T-helper 1 cell treated with Interleukin-12 subunit alpha and Interleukin-12 subunit beta and Interleukin-4 antibody, amounts not matched to agents 30 μg/mL and 1 μg/mL, for 36 hours (primary cell): ENCODE measurements around the gene SNW1.
"Not testable (repeated sequence)": the region's sequence is repeated elsewhere in the genome, so short reads cannot be mapped to it uniquely, and the experiment has no call there.

Experiments
- H3K27ac Mint-ChIP-seq: one replicate; pipeline ENCODE4 v1.8.0; 2021; ENCODE audit warnings: mild to moderate bottlenecking, mixed read lengths
- H3K27me3 Mint-ChIP-seq: one replicate; pipeline ENCODE4 v1.8.0; 2021; ENCODE audit warnings: low read depth, mixed read lengths
- H3K36me3 Mint-ChIP-seq: one replicate; pipeline ENCODE4 v1.8.0; 2021; ENCODE audit warnings: low read depth, mixed read lengths
- H3K4me1 Mint-ChIP-seq: one replicate; pipeline ENCODE4 v1.8.0; 2021; ENCODE audit warnings: low read depth, mixed read lengths
- H3K4me3 Mint-ChIP-seq: one replicate; pipeline ENCODE4 v1.8.0; 2021; ENCODE audit warnings: mild to moderate bottlenecking, moderate library complexity, mixed read lengths
- H3K9me3 Mint-ChIP-seq: one replicate; pipeline ENCODE4 v1.8.0; 2021; ENCODE audit warnings: mixed read lengths

The SNW1 gene

DNA sequence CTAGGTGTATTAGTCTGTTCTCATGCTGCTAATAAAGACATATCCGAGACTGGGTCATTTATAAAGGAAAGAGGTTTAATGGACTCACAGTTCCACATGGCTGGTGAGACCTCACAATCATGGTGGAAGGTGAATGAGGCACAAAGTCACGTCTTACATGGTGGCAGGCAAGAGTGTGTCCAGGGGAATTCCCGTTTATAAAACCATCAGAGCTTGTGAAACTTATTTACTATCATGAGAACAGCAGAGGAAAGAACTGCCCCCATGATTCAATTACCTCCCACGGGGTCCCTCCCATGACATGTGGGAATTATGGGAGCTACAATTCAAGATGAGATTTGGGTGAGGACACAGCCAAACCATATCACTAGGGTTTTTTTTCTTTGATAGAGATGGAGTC, 13.0 kb upstream of the SNW1 start:
- H3K4me3 Mint-ChIP-seq, H3K27me3 Mint-ChIP-seq, H3K27ac Mint-ChIP-seq, H3K4me1 Mint-ChIP-seq, H3K36me3 Mint-ChIP-seq, H3K9me3 Mint-ChIP-seq: not testable (repeated sequence)

DNA sequence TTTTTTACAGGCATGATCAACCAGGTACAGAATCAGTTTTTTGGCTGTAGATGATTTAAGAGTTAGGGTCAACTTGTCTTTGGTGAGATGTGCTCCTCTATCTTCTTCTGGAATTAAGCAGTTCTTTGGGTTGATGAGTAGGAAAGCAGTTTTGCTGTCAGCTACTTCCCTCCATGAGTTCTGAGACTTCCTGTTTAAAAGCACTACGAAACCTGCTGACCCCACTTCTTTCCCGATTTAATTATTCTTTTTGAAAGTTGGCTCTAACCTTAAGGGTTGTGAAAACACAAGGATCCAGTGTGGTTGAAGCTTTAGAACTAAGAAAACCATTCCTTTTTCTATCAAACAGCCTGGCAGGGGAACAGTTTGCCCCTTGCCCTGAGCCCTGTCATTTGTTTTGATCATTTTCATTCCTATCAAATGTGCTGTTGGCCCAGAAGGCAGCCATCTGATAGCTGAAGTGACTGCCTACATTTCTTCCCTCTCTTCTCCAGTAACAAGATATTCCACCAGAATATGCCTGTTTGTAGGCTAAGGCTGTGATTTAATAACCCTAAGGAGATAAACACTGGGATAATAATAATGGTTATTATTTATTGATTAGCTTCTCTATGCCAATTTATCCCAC, 7.6 kb upstream of the SNW1 start:
- H3K36me3 Mint-ChIP-seq, H3K4me1 Mint-ChIP-seq, H3K4me3 Mint-ChIP-seq, H3K27ac Mint-ChIP-seq, H3K9me3 Mint-ChIP-seq, H3K27me3 Mint-ChIP-seq: not testable (repeated sequence)

DNA sequence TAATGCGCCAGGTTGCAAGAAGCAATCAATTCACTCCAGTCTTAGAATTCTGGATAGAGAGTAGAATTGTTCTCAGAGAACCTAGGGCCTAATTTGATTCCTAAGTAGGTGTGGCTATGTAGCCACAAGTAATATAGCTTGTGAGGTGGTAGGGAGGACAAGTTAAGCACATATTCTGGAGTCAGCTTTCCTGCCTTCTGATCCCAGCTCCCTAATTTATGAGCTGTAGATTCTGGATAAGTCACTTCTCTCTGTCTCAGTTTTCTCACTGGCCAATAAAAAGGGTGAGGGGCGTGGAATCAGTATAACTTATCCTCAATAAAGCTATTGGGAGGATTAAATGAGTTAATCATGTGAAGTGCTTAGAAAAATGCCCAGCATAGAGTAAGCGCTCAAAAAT, 3.0 kb upstream of the SNW1 start:
- Mint-ChIP-seq H3K4me3 (no peak overlapping the region), H3K36me3 (peaks cover 4% of the 10 kb centered on the region), H3K27ac (no peak overlapping the region), H3K9me3 (no peaks in the 10 kb centered on the region), H3K4me1 (peaks cover 14% of the 10 kb centered on the region), H3K27me3 (peaks cover 5% of the 10 kb centered on the region)

DNA sequence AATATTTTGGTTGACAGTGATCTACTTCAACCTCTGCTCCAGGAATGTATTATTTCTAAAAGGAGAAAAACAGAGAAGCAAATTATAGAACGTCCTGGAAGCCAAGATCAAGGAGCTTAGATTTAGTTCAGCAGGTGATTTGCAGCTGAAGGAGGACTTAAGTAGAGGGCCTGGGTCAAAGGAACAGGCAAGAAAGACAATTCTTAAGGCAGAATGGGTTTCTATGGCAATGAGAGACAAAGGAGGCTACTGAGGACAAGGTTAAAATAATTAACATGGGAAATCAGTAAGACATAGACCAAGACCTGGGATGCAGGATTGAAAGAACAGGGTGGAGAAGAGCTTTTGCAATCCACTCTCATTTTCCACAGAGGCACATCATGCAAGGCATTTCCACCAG, 2.4 kb upstream of the SNW1 start:
- no peaks in the 10 kb centered on the region for H3K9me3 Mint-ChIP-seq
- H3K4me3 Mint-ChIP-seq: no peak overlapping the region
- no peak overlapping the region for H3K27ac Mint-ChIP-seq
- H3K36me3 Mint-ChIP-seq: peaks cover 9% of the 10 kb centered on the region
- peaks cover 19% of the 10 kb centered on the region for H3K4me1 Mint-ChIP-seq
- H3K27me3 Mint-ChIP-seq: peaks cover 5% of the 10 kb centered on the region

DNA sequence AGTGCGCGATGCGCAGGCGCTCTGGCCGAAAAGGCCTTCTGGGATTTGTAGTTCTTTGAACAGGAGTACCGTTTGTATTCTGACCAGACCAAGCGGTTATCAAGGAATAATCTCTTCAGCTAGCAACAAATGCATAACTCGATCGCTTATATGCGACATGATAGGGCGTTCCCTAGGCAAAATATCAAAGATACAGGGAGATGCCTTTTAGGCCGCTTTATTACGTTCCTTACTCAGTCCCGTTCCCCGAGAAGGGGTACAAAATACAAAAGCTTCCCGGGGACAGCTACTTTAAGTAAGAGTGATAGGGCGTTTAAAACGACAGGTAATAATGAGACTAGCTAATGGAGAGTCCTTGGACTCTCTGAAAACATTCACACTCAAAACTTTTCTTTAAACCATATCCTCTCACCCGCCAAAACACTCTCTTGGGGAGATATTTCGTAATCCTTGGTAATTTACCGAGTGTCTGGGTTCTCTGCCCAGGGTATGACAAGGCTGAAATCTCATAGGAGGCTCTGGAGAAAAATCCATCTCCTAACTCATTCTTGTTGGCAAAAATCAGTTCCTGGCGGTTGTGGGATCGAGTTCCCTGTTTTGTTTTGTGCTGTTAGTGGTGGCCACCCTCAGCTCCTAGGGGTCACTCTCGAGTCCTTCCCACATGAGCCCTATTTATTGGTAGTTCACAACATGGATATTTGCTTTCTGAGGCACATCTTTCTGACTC, 412 bp upstream of the SNW1 start:
- Mint-ChIP-seq H3K27ac (peak overlapping the region; percentile 96), H3K36me3 (peaks cover 15% of the 10 kb centered on the region), H3K27me3 (peaks cover 5% of the 10 kb centered on the region), H3K9me3 (no peaks in the 10 kb centered on the region), H3K4me3 (peak overlapping the region; percentile 93), H3K4me1 (peaks cover 25% of the 10 kb centered on the region)

DNA sequence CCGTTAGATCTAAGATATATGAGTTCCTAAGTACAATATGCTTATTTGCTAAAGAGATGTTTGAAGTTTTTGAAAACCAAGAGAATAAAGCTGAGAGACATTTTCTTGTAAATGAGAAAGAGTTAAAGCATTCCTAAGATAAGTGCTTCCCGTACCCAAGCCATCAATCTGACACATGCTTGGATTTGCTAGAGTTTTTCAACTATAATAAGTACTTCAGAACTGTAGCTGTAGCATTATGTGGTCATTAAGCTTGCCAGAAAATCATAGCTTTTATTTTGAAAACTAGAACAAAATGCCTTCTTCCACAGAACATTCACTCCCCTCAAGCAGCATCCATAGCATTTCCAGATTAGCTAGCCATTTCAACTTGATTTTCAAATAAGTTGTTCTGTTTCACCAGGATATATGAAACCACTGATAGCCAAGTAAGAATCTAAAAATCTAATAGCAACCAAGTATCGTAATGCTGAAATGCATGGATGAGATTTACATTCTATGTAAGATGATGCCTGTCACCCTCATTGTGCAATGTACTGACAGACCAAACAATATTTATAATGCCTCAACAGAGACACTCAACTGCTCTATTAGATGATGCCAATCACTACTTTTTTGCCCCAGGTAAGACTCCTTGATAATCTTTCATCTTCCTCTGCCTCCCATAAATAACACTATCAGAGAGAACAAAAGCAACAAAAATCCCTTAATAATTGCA, 8.0 kb downstream of the SNW1 start:
- Mint-ChIP-seq H3K36me3 (peaks cover 37% of the 10 kb centered on the region), H3K4me3 (no peak overlapping the region), H3K9me3 (no peaks in the 10 kb centered on the region), H3K27me3 (no peaks in the 10 kb centered on the region), H3K27ac (no peak overlapping the region), H3K4me1 (peaks cover 27% of the 10 kb centered on the region)

DNA sequence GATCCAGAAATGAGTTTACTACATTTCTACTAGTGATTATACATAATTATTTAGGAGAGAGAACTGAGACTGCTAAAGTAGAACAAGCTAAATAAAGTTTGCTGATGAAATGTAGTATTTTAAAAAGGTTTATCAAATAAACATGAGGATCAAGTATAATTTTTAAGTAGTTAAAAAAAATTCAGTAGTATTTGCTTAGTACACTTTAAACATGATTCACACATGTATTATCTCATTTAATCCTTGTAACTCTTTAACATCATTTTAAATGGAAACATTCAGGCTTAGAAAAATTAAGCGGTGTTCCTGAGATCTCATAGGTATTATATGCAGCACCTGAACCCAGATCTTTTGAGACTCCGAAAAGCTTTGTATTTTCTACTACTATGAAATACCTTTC, 8.7 kb downstream of the SNW1 start:
- no peak overlapping the region for H3K4me3 Mint-ChIP-seq
- peaks cover 32% of the 10 kb centered on the region for H3K36me3 Mint-ChIP-seq

DNA sequence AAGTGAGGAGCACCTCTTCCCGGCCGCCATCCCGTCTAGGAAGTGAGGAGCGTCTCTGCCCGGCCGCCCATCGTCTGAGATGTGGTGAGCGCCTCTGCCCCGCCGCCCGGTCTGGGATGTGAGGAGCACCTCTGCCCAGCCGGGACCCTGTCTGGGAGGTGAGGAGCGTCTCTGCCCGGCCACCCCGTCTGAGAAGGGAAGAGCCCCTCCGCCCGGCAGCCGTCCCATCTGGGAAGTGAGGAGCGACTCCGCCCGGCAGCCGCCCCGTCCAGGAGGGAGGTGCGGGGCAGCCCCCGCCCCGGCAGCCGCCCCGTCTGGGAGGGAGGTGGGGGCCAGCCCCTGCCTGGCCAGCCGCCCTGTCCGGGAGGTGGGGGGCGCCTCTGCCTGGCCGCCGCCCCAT, 13.5 kb downstream of the SNW1 start:
- not testable (repeated sequence) for H3K4me1 Mint-ChIP-seq, H3K27ac Mint-ChIP-seq, H3K4me3 Mint-ChIP-seq, H3K27me3 Mint-ChIP-seq, H3K9me3 Mint-ChIP-seq
- peaks cover 36% of the 10 kb centered on the region for H3K36me3 Mint-ChIP-seq

More for the DNA sequence above, 8.7 kb downstream of the SNW1 start:
- Mint-ChIP-seq H3K4me1 (peaks cover 22% of the 10 kb centered on the region), H3K27ac (no peak overlapping the region), H3K9me3 (no peaks in the 10 kb centered on the region), H3K27me3 (no peaks in the 10 kb centered on the region)

DNA sequence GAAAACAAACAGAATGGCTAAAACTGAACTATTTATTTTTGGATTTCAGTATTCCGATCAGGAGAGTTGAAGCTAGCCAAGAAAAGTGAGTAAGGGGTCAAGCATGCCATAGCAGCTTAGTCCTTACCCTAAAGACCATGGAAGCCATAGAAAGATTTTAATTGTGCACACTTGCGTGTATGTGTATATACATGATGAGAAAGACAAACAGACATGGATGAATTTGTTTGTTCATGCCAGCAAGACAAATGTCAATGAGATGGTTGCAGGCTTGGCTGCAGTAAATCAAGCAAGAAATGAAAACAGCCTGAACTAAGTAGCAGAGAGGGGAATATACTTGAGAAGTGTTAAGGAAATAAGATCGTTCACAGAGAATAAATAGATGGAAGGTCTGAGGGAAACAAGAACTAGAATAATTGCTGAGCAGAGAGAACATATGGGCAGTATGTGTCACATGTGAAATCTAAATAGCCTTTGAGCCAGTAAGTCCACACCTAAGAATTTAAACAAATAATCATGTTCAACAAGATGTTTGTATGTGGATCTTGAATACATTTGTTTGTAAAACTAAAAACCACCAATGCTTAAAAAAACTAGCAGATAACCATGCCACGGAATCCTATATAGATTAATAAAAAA, 14.8 kb downstream of the SNW1 start:
- no peak overlapping the region for H3K27ac Mint-ChIP-seq
- no peaks in the 10 kb centered on the region for H3K9me3 Mint-ChIP-seq

DNA sequence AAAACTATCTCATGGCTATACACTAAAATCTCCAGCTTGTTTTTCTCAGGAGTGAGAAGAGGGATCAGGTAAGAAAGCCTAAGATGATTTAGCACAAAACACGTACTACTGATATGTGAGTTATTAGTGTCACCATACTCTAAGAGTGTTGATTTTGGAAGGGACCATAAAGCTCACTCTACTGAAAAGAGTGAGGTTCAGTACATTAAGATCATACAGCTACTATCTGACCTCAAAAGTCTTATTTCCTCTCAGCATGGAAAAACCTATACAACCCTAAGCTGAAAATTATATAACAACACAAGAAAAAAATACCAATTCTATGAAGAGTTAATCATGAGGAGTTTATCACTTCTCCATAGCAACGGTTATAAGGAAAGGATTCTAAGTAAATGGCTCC, 19.5 kb downstream of the SNW1 start:
- Mint-ChIP-seq H3K4me1 (peaks cover 10% of the 10 kb centered on the region), H3K27ac (no peak overlapping the region), H3K9me3 (no peaks in the 10 kb centered on the region), H3K36me3 (peaks cover 32% of the 10 kb centered on the region), H3K27me3 (no peaks in the 10 kb centered on the region), H3K4me3 (no peak overlapping the region)

More for the DNA sequence above, 14.8 kb downstream of the SNW1 start:
- Mint-ChIP-seq H3K27me3 (no peaks in the 10 kb centered on the region), H3K4me3 (no peak overlapping the region), H3K36me3 (peaks cover 34% of the 10 kb centered on the region), H3K4me1 (peaks cover 14% of the 10 kb centered on the region)

DNA sequence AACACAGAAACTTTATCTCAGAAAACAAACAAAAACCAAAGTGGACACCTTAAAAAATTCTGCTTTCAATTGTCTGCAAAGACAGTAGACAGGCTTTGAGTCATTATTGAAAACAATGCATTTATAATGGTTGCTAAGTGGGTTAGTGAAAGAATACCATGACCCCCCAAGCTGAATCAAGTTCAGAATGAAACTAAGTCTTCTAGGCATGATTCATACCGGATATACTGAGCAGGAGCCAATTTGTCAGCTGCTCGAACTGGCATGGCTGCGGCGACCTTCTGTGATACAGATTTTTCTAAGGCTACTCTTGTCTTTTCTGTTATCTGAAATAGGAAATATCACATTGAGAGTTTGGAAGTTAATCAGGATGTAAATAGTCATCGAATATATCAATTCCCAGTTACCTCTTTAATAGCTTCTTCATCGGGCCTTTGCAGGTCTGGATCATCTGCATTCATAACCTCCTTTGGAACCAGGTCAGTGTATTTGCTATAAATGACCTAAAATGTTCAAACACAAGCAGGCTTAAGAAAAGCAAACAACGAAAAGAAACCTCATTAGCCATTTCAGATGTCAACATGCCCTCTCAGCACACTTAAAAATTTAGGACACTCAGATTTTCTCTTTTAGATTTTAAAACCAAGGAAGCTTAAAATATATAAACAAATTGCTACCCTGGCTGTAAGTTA, 22.3 kb downstream of the SNW1 start:
- Mint-ChIP-seq H3K27ac (no peak overlapping the region), H3K4me1 (peaks cover 8% of the 10 kb centered on the region), H3K9me3 (no peaks in the 10 kb centered on the region), H3K4me3 (no peak overlapping the region), H3K27me3 (no peaks in the 10 kb centered on the region), H3K36me3 (peaks cover 34% of the 10 kb centered on the region)

DNA sequence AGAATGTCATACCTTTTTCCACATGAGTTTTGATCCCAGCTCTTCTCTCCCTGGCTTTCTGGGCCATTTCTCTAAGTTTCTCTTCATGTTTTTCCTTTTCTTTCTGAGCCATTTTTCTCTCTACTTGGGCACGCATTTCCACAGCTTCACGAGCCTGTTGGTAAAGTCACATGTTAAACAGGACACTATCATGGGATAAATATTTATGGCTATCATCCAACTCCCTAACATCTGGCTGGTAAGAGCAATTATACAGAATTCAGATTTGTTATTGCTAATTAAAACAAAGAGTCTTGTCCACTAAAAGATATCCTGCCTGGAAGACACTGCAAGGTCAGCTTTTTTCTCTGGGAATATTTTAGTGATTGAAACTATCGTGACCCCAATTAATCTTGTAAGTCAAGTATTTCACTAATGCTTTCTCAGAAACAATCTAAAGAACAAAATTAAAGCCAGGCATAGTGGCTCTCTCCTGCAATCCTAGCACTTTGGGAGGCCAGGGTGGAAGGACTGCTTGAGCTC, 29.9 kb downstream of the SNW1 start:
- no peak overlapping the region for H3K27ac Mint-ChIP-seq
- H3K27me3 Mint-ChIP-seq: no peaks in the 10 kb centered on the region
- H3K4me3 Mint-ChIP-seq: no peak overlapping the region
- peaks cover 54% of the 10 kb centered on the region for H3K36me3 Mint-ChIP-seq
- peaks cover 5% of the 10 kb centered on the region for H3K4me1 Mint-ChIP-seq
- H3K9me3 Mint-ChIP-seq: no peaks in the 10 kb centered on the region

DNA sequence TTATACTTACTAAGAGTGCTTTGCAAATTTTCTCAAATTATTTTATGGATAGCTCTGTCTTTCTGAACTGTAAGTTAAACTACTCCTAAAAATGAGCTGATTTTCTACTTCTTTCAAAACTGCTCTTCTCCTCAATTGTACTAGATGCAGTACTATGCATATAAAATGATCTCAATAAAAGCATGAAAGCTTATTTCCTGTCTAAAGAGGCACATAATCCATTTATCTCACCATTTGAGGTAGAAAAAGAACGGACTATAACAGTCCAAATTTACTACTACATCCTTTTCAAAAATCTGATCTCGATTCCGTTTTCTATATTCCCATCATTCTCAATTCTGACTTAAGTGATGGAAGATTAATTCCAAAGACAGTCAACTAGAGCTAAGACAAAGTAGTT, 38.7 kb downstream of the SNW1 start:
- Mint-ChIP-seq H3K9me3 (no peaks in the 10 kb centered on the region), H3K36me3 (peaks cover 50% of the 10 kb centered on the region), H3K4me1 (peaks cover 3% of the 10 kb centered on the region), H3K27me3 (no peaks in the 10 kb centered on the region), H3K27ac (no peak overlapping the region), H3K4me3 (no peak overlapping the region)

DNA sequence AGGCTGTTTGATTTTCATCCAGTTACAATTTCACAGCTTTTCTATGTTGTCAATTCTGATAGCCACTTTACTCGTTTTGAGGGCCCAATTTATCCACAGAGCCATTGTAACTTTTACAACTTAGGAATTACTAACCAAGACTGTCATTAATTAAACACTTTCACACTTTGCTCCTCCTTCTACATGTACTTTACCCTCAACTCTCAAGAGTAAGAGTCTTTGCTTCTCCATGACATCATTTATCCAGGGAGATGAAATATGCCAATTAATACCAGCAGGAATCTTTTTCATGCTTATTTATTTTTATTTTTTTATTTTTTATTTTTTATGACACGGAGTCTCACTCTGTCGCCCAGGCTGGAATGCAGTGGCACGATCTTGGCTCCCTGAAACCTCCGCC, 39.5 kb downstream of the SNW1 start:
- Mint-ChIP-seq H3K27ac (no peak overlapping the region), H3K27me3 (no peaks in the 10 kb centered on the region), H3K36me3 (peaks cover 48% of the 10 kb centered on the region)

More for the DNA sequence above, 39.5 kb downstream of the SNW1 start:
- no peaks in the 10 kb centered on the region for H3K9me3 Mint-ChIP-seq
- H3K4me3 Mint-ChIP-seq: no peak overlapping the region
- H3K4me1 Mint-ChIP-seq: peaks cover 2% of the 10 kb centered on the region
